ENCODE data around the gene CLOCK. TPM values are rescaled to one million over a fixed set of nuclear protein-coding genes. Genes with fewer than 3 reads are reported as not detected.

The CLOCK gene
- total and polyA plus RNA-seq, 12 donors = 6.9 to 37.0 (median 27.9) TPM

DNA sequence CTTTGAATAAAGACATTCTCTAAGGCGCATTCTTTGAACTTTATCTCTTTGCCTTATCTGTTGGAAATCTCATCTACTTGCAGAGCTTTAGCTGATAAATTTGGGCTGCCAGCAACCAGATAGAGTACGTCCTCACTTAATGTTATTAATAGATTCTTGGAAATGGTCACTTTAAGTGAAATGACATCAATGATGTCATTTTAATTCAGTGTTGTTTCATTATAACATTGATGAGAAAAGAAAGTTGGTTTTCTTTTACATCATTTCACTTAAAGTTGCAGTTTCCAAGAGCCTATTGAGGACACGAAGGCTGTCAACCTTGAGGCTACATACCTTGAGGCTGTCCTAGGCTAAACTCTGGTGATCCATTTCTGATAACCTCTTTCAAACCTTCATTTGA, 141.6 kb downstream of the CLOCK start:
- TF ChIP-seq, protein P1, sequence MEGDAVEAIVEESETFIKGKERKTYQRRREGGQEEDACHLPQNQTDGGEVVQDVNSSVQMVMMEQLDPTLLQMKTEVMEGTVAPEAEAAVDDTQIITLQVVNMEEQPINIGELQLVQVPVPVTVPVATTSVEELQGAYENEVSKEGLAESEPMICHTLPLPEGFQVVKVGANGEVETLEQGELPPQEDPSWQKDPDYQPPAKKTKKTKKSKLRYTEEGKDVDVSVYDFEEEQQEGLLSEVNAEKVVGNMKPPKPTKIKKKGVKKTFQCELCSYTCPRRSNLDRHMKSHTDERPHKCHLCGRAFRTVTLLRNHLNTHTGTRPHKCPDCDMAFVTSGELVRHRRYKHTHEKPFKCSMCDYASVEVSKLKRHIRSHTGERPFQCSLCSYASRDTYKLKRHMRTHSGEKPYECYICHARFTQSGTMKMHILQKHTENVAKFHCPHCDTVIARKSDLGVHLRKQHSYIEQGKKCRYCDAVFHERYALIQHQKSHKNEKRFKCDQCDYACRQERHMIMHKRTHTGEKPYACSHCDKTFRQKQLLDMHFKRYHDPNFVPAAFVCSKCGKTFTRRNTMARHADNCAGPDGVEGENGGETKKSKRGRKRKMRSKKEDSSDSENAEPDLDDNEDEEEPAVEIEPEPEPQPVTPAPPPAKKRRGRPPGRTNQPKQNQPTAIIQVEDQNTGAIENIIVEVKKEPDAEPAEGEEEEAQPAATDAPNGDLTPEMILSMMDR (IDR thresholded peaks at IDR 0.05) = no peak
- no peak for TF ChIP-seq POLR2A (IDR thresholded peaks at IDR 0.05)
- intact Hi-C loops (cut with DNase I) = no loop called here
- Histone ChIP-seq H3K27ac (no peak overlapping the region), H3K4me1 (replicated peaks in 1 of 2) (peaks cover 0 to 49% of the 10 kb centered on the region in 2 donors), H3K27me3 (no peaks in the 10 kb centered on the region), H3K36me3 (replicated peaks in 1 of 2) (peaks cover 0 to 31% of the 10 kb centered on the region in 2 donors), H3K4me3 (no peak overlapping the region), H3K9me3 (replicated peaks in 1 of 3) (no peaks in the 10 kb centered on the region)
- WGBS, 4 donors = 55 to 68% (median 58%) methylated on average over 3 of the region's 3 CpGs
- DNase-seq = peak in 1 of 7 donors; percentile 45

DNA sequence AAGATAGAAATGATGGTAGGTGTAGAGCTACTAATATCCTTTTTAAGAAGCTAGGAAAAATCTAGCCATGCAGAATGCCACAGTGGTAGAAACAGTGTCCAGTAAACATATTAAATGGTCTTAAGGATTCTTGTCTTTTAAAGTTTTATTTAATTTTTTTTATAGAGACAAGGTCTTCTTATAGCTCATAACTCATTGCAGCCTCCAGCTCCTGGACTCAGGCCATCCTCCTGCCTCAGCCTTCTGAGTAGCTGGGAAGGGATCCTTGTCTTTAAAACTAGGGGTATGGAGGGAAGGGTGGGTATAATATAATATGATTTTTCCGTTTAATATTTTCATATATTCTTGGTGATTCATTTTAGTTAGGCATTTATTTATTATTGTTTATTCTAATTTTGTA, 147.1 kb downstream of the CLOCK start:
- Histone ChIP-seq H3K27me3 (no peaks in the 10 kb centered on the region), H3K4me3 (peak overlapping the region in 1 of 4 donors; percentile 99), H3K4me1 (replicated peaks in 1 of 2) (peaks cover 25 to 41% of the 10 kb centered on the region in 2 donors), H3K9me3 (replicated peaks in 1 of 3) (no peaks in the 10 kb centered on the region), H3K27ac (peak overlapping the region in 3 of 5 donors; percentile 47 to 99 (median 96)), H3K36me3 (replicated peaks in 1 of 2) (peaks cover 0 to 10% of the 10 kb centered on the region in 2 donors)
- WGBS, 4 donors = 59 to 88% (median 80%) methylated on average over 1 of the region's 1 CpG
- DNase-seq = no peak
- intact Hi-C loops (cut with DNase I) = loop anchor here in 1 of 2 donors (5.0 kb wide), 1 partner anchor 52 kb away; the partner anchor contains the start of gene SRD5A3
- TF ChIP-seq POLR2A (IDR thresholded peaks at IDR 0.05) = no peak
- TF ChIP-seq, protein P1 (IDR thresholded peaks at IDR 0.05) = no peak

DNA sequence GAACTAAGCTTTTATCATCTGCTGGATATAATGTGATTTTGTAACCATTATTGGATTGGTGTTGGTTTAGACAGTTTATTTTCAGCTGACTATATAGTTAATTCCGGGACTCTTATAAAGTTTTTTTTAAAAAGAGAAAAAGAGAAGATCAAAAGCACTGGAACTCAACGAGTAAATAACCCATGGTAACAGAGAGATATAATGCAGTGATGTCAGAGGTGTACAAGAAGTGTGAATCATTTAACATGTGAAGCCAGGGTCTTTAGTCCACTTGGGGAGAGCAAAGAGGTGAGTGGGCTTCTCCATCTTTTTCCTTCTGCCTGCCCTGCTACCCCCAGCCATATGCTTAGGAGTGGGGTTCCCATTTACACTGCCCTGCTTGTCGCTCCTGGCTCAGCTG, 147.7 kb downstream of the CLOCK start:
- Histone ChIP-seq H3K4me3 (peak overlapping the region in 1 of 4 donors; percentile 99), H3K27me3 (no peaks in the 10 kb centered on the region), H3K9me3 (replicated peaks in 1 of 3) (no peaks in the 10 kb centered on the region), H3K36me3 (replicated peaks in 1 of 2) (peaks cover 0 to 5% of the 10 kb centered on the region in 2 donors), H3K27ac (peak overlapping the region in 4 of 5 donors; percentile 47 to 99 (median 96)), H3K4me1 (replicated peaks in 1 of 2) (peaks cover 25 to 41% of the 10 kb centered on the region in 2 donors)
- no peak for TF ChIP-seq POLR2A (IDR thresholded peaks at IDR 0.05)
- TF ChIP-seq, protein P1 (IDR thresholded peaks at IDR 0.05) = no peak
- intact Hi-C loops (cut with DNase I) = loop anchor here in 1 of 2 donors (5.0 kb wide), 1 partner anchor 52 kb away; the partner anchor contains the start of gene SRD5A3
- 40 to 55% (median 44%) methylated on average over 3 of the region's 3 CpGs for WGBS, 4 donors
- DNase-seq = no peak

DNA sequence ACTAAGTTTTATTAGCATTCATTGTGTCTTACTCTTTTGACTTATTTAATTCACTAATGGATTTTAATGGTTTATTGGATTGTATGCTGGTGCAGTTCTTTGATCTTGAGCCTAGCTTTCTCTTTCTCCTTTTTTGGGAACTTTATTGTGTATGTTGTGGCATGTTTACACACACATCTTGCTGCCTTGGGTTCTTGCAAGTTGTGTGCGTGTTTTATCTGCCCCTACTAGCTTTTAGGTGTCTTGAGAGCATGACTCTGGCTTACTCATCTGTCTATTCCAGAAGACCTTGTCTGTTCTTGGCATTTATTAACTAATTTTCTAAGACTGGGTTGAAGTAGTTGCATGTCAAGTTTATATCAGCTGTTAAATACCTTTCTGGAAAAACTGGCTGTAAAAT, 148.2 kb downstream of the CLOCK start:
- H3K4me1 ChIP-seq (replicated peaks in 1 of 2) = peaks cover 25 to 38% of the 10 kb centered on the region in 2 donors
- H3K36me3 ChIP-seq (replicated peaks in 1 of 2) = peaks cover 0 to 5% of the 10 kb centered on the region in 2 donors
- DNase-seq = no peak
- 16 to 28% (median 19%) methylated on average over 1 of the region's 1 CpG for WGBS, 4 donors
- no peaks in the 10 kb centered on the region for H3K9me3 ChIP-seq (replicated peaks in 1 of 3)
- intact Hi-C loops (cut with DNase I) = loop anchor here in 1 of 2 donors (5.0 kb wide), 1 partner anchor 51 kb away; the partner anchor contains the start of gene SRD5A3
- TF ChIP-seq, protein P1 (IDR thresholded peaks at IDR 0.05) = no peak
- no peak for TF ChIP-seq POLR2A (IDR thresholded peaks at IDR 0.05)
- peak overlapping the region in 1 of 4 donors; percentile 99 for H3K4me3 ChIP-seq
- H3K27me3 ChIP-seq = no peaks in the 10 kb centered on the region
- H3K27ac ChIP-seq = peak overlapping the region; percentile 96 to 99 (median 99)

Measured in adrenal gland (tissue), 12 donors.